ENCODE results near the gene DPP10.

DNA sequence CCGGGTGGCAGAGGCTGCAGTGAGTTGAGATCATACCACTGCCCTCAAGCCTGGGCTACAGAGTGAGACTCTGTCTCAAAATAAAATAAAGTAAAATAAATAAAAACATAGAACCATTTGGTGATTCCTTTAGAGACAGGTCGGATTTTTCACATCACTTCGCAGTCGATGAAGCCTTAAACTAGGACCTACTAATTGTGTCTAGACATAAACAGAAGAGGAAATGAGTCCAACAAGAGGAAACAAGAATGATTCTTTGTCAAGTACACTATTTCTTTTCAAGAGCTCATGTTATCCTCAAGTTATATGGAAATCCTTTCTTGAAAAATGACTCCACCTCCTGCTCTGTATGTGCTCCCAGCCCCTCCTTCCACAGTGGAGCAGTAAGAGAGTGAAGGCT is 758.9 kb downstream of the DPP10 start:
- TF ChIP-seq ZNF416 (tag by site-specific recombination; IDR thresholded peaks at IDR 0.05) (no peak), ZNF24 (tag by site-specific recombination; IDR thresholded peaks at IDR 0.05) (no peak), ZNF510 (tag by site-specific recombination; IDR thresholded peaks at IDR 0.05; ENCODE audit: insufficient replicate concordance) (no peak), ZNF23 (tag by site-specific recombination; IDR thresholded peaks at IDR 0.05; ENCODE audit: borderline replicate concordance) (no peak), ZNF292 (tag by site-specific recombination; IDR thresholded peaks at IDR 0.05; ENCODE audit: borderline replicate concordance, low read depth) (no peak), ZBTB1 (tag by site-specific recombination; IDR thresholded peaks at IDR 0.05) (no peak)
- TF ChIP-seq, protein P1, sequence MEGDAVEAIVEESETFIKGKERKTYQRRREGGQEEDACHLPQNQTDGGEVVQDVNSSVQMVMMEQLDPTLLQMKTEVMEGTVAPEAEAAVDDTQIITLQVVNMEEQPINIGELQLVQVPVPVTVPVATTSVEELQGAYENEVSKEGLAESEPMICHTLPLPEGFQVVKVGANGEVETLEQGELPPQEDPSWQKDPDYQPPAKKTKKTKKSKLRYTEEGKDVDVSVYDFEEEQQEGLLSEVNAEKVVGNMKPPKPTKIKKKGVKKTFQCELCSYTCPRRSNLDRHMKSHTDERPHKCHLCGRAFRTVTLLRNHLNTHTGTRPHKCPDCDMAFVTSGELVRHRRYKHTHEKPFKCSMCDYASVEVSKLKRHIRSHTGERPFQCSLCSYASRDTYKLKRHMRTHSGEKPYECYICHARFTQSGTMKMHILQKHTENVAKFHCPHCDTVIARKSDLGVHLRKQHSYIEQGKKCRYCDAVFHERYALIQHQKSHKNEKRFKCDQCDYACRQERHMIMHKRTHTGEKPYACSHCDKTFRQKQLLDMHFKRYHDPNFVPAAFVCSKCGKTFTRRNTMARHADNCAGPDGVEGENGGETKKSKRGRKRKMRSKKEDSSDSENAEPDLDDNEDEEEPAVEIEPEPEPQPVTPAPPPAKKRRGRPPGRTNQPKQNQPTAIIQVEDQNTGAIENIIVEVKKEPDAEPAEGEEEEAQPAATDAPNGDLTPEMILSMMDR (tag by site-specific recombination; IDR thresholded peaks at IDR 0.05), result no peak
- TF ChIP-seq, protein P2, sequence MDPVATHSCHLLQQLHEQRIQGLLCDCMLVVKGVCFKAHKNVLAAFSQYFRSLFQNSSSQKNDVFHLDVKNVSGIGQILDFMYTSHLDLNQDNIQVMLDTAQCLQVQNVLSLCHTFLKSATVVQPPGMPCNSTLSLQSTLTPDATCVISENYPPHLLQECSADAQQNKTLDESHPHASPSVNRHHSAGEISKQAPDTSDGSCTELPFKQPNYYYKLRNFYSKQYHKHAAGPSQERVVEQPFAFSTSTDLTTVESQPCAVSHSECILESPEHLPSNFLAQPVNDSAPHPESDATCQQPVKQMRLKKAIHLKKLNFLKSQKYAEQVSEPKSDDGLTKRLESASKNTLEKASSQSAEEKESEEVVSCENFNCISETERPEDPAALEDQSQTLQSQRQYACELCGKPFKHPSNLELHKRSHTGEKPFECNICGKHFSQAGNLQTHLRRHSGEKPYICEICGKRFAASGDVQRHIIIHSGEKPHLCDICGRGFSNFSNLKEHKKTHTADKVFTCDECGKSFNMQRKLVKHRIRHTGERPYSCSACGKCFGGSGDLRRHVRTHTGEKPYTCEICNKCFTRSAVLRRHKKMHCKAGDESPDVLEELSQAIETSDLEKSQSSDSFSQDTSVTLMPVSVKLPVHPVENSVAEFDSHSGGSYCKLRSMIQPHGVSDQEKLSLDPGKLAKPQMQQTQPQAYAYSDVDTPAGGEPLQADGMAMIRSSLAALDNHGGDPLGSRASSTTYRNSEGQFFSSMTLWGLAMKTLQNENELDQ (tag by site-specific recombination; IDR thresholded peaks at IDR 0.05; ENCODE audit: low read depth), result no peak
